Measurements from ENCODE around the gene ST6GALNAC3.
"Not testable (repeated sequence)": the region's sequence is repeated elsewhere in the genome, so short reads cannot be mapped to it uniquely, and the experiment has no call there.

ST6GALNAC3 gene

DNA sequence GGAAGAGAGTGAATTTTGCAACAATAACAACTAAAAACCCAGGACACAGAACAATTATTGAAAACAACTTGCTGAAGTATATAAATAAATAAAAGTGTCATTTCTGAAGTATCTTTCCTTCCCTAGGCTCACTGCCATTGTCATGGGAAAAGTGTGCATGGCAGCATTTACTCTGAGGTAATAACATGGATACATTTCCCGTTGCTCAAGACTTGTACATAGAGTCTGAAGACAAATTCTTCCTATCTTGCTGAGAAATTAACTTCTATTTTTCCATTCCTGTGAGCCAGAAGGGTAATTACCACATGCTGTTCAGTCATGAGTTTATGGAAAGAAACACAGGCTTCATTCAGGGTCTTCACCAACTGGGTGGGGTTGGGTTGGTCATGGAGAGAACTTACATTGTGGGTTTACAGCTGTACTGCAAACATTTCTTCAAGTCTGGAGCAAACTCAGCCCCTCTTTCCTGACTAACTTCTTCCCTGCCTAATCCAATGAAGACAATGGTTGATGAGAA is 32.2 kb downstream of the ST6GALNAC3 start:
- DNase-seq (ENCODE audit: low spot score): no peak

DNA sequence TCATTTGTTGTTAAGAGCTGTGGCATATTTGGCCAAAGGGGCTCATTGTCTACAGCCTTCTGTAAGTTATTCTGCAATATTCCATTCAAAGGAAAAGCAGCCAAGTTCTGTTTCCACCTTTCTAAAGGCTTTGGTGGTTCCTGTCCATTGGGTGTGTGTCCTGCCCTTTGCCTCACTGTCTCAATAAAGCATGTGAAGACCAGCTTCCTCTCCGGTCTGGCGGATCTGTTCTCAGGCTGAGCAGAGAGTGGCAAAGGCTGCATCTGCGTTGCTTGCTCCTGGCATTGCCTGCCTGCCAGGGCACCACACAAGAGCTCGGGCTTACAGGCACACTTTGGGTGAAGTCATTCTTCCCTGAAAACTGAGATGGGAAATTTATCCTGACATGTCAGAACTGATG is 34.9 kb downstream of the ST6GALNAC3 start:
- no peak for DNase-seq (ENCODE audit: low spot score)

DNA sequence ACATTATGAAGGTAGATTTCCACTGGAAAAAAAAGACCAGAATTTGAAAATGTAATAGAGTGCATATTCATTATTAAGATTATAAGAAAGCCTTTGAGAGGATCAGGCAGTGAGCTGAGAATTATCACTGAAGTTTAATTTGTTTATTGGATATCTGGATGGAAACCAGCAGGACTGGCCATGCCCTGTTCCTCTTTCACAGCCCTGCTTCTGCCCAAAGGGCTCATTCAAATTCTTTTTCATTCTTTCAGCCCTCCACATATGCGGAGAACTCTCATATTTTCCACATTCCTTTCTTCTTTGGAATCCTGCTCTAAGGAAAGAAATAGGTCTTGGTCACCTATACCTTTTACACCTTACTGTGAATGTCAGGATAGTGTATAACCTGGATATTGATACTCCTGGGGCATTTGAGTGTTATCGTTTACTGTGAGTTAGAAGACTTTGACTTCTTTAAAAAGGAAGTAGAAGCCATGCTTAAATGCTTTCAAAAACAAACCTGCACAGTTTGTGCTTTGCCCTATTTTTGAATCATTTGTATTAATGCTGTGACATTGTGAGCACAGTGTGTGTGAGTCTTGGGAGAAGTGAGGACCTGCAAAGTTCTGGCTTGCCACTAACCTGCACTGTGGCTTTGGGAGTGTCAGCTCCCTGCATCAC is 35.5 kb downstream of the ST6GALNAC3 start:
- DNase-seq (ENCODE audit: low spot score): no peak

DNA sequence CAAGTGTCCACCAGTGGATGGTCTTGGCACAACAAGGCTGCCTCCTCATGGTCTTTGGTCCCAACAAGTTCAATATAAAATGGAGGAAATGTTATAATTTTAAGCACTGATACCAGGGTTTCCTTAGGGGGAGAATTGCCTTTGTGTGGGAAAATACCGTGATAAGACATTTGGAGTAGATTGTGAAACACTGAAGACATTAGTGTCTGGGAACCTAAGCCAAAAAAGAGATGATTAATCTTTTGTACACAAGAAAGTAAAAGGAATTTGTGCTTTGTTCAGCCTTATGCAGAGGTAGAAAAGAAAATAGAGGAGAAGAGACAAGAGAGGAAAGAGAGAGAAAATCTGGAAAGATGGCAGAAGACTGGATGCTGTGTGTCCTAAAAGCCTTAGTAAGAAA is 36.1 kb downstream of the ST6GALNAC3 start:
- DNase-seq (ENCODE audit: low spot score): no peak

DNA sequence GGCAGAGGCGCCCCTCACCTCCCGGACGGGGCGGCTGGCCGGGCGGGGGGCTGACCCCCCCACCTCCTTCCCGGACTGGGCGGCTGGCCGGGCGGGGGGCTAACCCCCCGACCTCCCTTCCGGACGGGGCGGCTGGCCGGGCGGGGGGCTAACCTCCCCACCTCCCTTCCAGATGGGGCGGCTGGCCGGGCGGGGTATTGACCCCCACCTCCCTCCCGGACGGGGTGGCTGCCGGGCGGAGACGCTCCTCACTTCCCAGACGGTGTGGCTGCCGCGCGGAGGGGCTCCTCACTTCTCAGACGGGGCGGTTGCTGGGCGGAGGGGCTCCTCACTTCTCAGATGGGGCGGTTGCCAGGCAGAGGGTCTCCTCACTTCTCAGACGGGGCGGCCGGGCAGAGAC is 37.8 kb downstream of the ST6GALNAC3 start:
- DNase-seq (ENCODE audit: low spot score): not testable (repeated sequence)

DNA sequence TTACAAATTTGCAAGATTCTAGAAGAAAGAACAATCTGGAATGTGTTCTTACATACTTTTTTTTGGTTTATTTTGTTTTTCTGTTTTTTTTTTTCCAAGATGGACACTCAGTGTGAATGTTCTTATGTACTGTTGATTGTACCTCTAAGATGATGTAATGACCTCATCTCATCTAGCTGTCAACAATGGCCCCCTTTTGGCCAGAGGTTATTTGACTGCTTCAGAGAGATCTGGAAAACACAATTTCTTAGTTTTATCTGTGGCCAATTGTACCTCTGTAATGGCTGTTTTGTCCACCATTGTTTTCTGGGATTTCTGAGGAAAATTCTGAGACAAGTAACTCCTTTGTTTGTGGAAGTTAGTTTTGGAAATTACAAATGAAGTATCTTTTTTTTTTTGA is 38.9 kb downstream of the ST6GALNAC3 start:
- no peak for DNase-seq (ENCODE audit: low spot score)

DNA sequence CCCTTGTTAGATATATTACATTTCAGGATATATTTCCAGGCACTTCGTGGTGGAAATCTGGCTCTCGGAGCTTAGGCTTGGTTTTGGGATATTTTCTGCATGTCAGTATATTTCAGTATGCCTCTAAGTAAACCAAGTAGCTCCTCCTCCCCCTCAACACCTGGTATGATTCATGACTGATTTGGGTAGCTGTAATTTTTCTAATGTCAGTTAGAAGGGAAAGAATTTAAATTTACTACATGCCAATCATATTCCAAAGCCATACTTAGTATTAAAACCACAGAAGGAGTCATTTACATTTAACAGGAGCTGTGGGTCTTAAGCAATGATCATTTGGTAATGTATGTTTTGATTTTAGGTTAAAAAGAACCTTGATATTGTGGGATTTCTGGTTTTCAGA is 40.6 kb downstream of the ST6GALNAC3 start:
- no peak for DNase-seq (ENCODE audit: low spot score)

DNA sequence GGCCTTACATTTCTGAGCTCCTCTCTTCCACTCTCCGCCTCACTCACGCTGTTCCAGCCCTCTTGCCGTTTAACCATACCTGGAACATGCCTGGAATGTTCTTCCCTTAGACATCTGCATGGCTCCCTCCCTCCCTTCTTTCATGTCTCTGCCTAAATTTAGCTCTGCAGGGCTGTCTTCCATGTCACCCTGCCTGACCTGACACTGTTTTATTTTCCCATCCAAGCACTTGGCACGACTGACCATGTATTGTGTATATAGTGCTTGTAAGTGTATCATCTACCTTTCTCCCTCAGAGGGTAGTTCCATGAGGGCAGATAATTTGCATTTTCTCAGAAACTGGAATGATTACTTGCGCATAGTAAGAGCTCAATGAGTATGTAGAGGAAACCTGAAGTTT is 47.3 kb downstream of the ST6GALNAC3 start:
- DNase-seq (ENCODE audit: low spot score): no peak

DNA sequence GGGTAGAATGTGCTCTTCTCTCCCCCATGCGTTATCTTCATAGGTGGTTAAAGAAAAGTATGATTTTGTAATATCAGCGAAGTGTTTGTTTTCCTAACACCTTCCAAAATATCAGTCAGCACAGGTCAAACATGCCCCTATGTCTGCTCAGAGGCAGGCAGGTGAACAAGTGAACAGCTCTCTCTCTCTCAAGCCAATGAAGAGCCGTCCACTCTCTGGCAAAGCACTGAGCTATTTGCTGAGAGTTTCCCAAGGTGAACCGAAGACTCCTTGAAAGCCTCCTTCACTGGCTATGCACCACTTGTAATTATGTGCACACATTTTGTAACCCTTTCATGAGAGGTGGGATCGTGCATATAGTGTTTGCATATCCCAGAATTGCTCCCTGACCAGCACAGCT is 47.7 kb downstream of the ST6GALNAC3 start:
- DNase-seq (ENCODE audit: low spot score): no peak

DNA sequence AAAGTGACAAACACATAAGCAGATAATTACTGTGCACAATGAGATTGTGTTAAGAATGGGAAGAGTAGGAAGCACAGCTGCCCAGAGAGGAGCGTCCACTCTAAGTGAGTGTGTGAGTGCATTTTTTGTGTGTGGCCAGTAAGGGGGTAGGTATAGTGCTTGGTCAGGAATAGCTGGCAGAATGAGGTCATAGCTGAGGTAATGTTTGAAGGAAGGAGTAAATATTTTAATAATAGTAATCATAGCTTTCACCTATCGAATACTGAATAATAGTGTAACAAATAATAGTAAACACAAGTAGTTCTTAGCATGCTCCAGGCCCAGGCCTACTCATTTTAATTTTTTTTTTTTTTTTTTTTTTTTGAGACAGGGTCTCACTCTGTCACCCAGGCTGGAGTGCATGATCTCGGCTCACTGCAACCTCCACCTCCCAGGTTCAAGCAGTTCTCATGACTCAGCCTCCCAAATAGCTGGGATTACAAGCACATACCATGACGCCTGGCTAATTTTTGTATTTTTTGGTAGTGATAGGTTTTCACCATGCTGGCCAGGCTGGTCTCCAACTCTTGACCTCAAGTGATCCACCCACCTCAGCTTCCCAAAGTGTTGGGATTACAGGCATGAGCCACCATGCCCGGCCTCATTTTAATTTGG is 49.0 kb downstream of the ST6GALNAC3 start:
- DNase-seq (ENCODE audit: low spot score): not testable (repeated sequence)

DNA sequence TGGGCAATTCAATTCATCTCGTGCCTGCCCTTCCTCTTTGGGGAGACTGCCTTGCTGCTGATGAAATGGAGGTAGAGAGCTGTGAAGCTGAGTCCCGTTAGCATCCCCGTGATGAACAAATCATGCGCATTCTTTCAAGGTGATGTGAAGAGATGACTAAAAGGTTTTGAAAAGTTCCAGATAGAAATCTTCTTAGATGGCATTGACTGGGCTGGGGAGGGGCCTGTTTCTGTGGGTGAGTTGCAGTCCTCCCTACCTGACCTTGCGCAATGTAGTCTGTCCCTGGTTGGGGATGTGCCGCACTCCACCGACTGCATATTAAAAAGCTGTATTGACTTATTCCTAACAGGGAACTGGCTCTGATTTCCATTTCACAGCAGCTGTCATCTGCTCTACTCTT is 49.6 kb downstream of the ST6GALNAC3 start:
- no peak for DNase-seq (ENCODE audit: low spot score)

DNA sequence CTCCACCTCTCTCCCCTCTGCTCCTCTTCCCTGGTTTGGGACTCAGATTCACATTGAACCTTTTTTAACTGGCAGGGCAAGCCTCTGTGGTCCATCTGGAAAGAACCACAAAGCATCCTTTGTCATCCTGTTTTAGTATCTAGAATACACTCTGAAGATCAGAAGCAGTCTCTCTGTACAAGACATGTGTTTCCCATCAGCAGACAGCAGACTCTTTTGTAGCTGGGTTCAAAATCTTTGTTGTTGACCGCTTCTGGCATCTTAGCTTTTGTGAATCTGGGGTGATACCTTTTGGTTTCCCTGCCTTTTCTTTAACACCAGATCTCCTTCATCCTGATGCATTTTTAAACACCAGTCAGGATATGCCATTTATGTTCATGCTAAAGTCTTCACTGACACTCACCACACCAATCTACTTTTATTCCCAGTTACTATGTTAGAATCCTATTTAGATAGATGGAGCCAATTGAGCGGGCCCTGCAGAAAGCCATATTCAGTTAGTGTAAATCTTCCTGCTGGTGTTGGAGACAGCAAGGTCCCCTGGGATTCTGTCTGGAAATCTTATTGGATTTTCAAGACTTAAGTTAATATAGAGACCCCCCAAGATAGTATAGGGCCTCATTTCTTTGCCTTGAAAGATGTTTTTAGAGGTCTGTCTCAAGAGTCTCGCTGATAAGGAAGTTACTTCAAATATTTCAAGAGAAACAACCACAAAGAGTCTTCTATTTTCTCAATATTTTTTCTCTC is 51.1 kb downstream of the ST6GALNAC3 start:
- DNase-seq (ENCODE audit: low spot score): no peak

DNA sequence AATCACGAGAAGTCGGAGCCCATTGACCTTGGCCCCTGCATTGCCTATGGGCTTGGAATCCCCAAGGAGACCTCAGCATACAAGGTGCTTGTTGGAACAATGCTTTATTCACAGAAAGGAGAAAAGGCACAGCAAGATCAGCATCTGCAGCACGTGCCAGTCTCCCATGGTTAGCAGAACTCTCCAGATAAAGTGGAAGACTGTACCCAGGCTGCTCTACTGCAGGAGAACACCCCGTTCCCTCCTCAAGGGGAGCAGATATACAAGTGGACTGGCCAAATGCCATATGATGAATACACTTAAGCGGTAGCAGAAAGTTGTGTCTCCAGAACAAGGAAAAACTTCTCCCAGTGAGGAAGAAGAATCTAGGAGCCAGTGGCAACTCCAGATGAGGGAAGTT is 53.5 kb downstream of the ST6GALNAC3 start:
- DNase-seq (ENCODE audit: low spot score): no peak

DNA sequence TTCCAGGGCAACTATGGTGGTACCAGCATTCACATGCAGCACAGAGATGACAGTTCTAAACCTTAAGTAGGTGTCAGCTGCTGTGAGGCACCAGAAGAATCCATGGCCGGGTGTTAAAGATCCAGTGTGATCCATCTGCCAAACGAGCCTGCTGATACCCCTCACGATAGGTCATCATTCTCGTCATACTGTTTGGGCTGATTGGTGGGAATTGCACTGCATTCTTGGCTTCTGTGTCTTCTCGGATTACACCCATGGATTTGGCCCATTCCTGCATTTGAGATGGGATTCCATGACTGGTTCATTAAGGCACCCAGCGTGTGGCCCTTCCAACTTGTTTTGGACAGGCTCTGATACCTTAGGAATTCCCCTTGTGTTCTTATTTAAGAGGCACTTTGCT is 55.2 kb downstream of the ST6GALNAC3 start:
- DNase-seq (ENCODE audit: low spot score): no peak

DNA sequence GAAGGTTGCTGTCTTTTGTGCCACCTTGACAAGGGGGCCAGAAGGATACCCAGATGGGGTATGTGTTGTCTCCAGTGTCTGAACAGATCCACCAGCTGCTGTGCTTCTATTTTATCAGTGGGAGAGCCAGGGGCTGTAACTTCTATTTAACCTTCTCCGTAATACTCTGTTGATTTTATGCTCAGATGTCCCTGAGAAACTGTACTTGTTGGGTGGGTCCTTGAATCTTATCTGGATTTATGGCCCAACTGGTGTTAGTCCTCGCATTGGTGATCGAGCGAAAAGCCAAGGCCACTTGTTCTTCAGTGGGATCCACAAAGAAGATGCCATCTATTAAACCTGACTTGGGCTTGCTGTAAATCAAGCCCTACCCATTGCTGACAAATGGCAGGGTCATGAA is 56.4 kb downstream of the ST6GALNAC3 start:
- DNase-seq (ENCODE audit: low spot score): no peak

DNA sequence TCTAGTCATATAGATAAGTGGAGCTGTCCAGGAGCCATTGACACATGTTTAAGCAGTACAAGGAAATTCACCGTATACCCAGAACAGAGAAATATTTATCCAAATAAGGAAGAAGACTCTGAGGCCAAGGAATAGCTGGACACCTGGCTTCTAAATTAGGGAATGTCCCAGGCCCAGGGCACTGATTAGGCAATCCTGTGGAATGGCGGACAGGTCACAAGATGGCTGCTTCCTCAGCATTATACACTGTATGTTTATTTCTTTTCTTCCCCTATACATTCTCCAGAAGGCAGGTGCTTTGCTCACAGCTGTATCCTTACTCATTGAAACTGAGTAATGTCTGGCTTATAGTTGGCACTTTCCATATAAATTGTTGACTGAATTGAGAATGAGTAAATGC is 59.4 kb downstream of the ST6GALNAC3 start:
- DNase-seq (ENCODE audit: low spot score): no peak

DNA sequence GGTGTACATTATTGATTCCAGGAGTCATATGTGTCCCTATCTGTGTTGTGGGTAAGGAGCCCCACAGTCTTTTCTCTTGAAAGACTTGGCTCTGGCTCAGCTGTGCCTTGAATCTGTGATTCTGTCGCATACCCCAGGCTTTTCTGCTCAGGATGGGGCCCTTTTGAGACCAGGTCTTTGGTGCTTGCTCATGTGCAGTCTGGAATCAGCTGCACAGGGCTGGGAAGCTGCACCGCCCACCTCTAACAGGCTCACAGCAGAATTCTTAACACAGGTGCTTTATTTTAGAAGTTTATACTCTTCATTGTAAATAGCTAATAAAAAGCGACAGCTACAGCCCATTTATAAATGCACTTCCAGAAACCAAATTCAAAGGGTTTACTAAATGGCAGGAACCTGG is 61.3 kb downstream of the ST6GALNAC3 start:
- DNase-seq (ENCODE audit: low spot score): no peak

DNA sequence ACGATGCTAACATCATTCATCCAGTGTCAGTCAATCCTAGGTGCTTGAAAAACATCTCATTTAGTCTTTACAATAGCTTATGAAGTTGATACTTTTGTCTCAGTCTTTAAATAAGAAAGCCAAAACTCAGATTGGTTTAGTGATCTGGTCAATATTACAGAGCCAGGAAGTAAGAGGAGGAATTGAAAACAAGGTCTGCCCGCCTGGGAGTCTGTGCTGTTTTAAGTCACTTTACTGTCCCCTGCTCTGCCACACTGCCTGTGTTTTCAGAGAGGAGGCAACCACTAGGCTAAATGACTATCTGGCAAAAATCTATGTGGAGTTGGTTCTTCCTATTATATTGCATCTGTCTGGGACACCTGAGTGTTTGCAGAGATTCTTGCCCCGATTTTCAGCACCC is 62.3 kb downstream of the ST6GALNAC3 start:
- no peak for DNase-seq (ENCODE audit: low spot score)

DNA sequence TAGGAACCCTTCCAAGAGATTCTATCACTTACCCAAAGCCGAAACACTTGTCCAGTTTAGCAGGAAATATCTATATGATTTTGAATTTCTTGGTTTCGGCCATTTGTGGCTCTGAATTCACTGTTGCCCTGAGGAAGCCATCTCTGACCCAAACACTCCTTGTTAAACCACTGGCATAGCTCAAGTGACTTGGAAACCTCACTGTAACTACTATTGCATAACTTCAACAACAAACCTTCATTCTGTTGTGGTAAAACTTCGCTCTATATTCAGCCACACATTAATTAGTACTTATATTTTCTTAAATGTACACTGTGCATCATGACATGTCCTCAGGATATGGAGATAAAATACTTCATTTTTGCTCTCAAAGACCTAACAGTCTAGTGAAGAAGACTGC is 63.2 kb downstream of the ST6GALNAC3 start:
- DNase-seq (ENCODE audit: low spot score): no peak

DNA sequence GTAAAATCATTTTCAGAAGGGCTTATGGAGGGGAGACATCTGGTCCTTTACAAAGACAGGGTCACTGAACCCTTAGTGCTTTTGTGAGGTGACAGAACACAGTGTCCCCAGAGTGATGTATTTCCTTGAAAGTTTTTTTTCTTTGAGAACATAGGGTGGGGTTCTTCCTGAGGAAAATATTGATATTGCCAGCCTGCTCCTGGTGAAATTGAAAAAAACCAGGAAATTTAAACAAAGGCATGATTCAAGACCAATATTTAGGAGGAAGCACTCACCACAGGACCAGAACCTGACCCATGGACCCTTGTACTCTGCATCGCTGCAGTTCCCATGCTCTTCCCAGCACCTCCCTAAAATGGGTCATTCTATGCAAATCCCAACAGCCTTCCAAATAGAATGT is 63.7 kb downstream of the ST6GALNAC3 start:
- no peak for DNase-seq (ENCODE audit: low spot score)

DNA sequence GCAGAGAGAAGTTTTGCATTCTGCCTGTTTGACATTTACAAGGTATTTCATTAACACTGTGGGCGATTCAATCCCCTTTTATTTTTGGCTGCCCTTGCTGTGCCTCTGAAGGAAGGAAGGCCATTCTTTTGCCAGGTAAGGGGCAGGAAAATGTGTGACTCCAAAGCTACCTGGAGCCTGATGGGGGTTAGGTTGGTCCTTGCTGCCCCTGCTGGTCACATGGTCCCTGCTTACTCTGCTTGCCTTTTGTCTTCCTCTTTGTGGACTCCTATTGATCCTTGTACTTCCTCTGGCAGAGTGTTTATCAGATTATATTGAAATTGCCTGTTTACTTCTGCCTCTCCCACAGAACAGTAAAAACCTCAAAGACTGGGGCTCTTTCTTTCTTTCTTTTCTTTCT is 65.7 kb downstream of the ST6GALNAC3 start:
- no peak for DNase-seq (ENCODE audit: low spot score)

DNA sequence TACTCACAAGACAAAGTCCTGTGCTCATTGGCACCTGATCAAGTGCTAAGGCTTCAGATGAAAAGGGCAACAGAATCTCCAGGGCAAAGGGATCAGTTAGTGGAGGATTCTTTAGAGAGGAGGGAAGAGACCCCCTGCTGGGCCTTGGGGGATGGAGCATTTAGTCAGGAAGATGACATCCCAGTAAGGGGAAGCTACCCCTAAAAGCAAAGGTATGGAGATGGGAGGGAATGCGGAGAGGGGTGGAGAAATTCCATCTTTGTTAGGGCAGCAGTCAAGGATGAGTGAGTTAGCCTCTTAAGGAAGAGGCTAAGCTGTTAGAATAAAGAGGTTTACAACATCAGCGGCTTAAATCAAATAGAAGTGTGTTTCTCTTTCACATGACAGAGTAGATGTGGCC is 67.4 kb downstream of the ST6GALNAC3 start:
- no peak for DNase-seq (ENCODE audit: low spot score)

All from CD4-positive, alpha-beta T cell treated with Interleukin-6 at 100 ng/mL for 8 hours (primary cell).